Measurements from ENCODE around the gene ITPR1. TPM values are rescaled to one million over a fixed set of nuclear protein-coding genes. Genes with fewer than 3 reads are reported as not detected.

Gene ITPR1
- total RNA-seq, 1 donor from 2014 or later = 6.7 TPM

DNA sequence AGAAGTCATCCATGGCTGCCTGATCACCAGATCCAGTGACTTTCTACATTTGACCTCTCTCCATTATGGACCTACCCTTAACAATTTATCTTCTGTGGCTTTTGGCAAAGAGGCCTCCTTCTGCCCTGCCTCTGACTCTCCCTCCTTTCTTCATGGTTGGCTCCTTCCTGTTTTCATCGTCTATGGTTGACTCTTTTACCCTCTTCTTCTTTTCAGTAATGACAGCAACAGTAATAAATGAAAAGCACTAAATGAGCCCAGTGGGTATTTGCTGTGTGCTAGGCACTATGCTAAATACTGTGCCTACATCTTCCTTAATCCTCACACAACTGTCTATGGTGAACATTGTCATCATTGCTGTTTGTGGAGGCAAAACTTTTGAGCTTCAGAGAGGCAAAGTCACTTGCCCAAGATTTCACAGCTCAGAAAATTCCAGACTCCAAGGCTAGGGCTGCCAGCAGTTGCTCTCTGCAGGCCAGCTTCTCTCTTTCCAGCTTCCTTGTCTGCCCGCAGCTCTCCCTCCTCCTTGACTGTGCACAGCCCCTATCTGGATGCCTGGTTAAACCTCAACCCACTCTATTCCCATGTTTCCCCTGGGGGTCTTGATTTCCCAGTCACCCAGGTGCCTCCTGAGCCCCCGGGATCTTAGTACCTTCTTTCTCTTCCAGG is 24.6 kb downstream of the ITPR1 start:
- no peaks in the 10 kb centered on the region for H3K36me3 ChIP-seq (ENCODE audit: insufficient read depth, low read length)
- no peak overlapping the region for H3K9ac ChIP-seq (ENCODE audit: low read length)
- DNase-seq (ENCODE audit: low read depth) = no peak
- H3K27me3 ChIP-seq (ENCODE audit: insufficient read depth, low read length) = no peaks in the 10 kb centered on the region
- no peaks in the 10 kb centered on the region for H3K79me2 ChIP-seq (ENCODE audit: insufficient read depth, low read length)
- no peaks in the 10 kb centered on the region for H4K20me1 ChIP-seq (ENCODE audit: insufficient read depth, low read length)
- no peak overlapping the region for H3K27ac ChIP-seq (ENCODE audit: low read depth, low read length)
- H3K36me3 Mint-ChIP-seq (ENCODE audit: low read depth, unreplicated experiment) = no peaks in the 10 kb centered on the region
- peak overlapping the region; percentile 2 for H3K27ac Mint-ChIP-seq (ENCODE audit: unreplicated experiment)
- H2AFZ ChIP-seq (ENCODE audit: low read depth, low read length) = no peak overlapping the region
- TF ChIP-seq, protein P1, sequence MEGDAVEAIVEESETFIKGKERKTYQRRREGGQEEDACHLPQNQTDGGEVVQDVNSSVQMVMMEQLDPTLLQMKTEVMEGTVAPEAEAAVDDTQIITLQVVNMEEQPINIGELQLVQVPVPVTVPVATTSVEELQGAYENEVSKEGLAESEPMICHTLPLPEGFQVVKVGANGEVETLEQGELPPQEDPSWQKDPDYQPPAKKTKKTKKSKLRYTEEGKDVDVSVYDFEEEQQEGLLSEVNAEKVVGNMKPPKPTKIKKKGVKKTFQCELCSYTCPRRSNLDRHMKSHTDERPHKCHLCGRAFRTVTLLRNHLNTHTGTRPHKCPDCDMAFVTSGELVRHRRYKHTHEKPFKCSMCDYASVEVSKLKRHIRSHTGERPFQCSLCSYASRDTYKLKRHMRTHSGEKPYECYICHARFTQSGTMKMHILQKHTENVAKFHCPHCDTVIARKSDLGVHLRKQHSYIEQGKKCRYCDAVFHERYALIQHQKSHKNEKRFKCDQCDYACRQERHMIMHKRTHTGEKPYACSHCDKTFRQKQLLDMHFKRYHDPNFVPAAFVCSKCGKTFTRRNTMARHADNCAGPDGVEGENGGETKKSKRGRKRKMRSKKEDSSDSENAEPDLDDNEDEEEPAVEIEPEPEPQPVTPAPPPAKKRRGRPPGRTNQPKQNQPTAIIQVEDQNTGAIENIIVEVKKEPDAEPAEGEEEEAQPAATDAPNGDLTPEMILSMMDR (IDR thresholded peaks at IDR 0.05; ENCODE audit: insufficient read depth, low read depth, low read length) = no peak
- no peak for TF ChIP-seq EZH2 (IDR thresholded peaks at IDR 0.05; ENCODE audit: insufficient read depth, low read length)
- no peaks in the 10 kb centered on the region for H3K9me3 ChIP-seq (ENCODE audit: insufficient read depth, low read depth, low read length)
- no peak overlapping the region for H3K4me3 Mint-ChIP-seq (ENCODE audit: unreplicated experiment)
- H3K4me1 Mint-ChIP-seq (ENCODE audit: low read depth, unreplicated experiment) = no peaks in the 10 kb centered on the region
- no peaks in the 10 kb centered on the region for H3K9me3 Mint-ChIP-seq (ENCODE audit: unreplicated experiment)
- no peak overlapping the region for H3K4me2 ChIP-seq (ENCODE audit: low read length)
- no peaks in the 10 kb centered on the region for H3K4me1 ChIP-seq (ENCODE audit: insufficient read depth, low read length)
- FAIRE-seq = no peak
- no peak overlapping the region for H3K4me3 ChIP-seq (ENCODE audit: insufficient read depth, low read depth, low read length)
- H3K27me3 Mint-ChIP-seq (ENCODE audit: low read depth, unreplicated experiment) = peaks cover 3% of the 10 kb centered on the region

DNA sequence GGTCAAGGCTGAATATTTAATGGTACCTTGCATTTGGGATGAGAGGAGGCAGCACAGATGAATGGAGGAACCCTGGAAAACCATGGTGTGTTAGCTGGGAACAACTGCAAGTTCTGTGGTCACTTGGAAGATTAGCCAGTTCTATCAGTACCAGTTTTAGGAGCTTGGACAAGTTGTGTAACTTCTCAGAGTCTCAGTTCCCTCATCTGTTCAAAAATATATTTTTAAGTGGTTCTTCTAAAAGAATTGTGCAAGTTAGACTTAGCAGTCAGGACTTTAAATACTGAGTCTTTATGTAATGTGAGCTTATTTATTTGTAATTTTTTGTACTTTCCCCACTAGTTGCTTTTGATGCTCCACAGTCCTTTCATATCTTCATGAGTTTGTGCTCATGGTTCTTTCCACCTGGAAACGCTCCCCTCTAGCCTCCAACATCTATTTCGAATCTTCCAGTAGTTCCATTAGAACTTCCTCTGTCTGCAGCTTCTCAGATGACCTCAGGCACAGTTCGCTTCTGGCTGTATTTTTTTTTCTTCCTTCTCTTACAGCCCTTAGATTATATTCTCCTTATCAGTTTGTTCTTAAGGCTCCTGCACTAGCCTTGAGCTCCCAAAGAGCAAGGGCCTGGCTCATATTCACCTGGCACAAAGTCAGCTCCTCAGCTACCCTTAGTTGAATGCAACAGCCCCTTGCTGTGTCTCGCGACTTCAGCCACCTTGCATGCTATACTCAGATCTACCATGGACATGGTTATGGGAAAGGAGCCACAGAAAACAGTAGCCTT is 27.1 kb downstream of the ITPR1 start:
- Histone ChIP-seq H3K27ac (ENCODE audit: low read depth, low read length) (no peak overlapping the region), H3K79me2 (ENCODE audit: insufficient read depth, low read length) (no peaks in the 10 kb centered on the region), H3K9me3 (ENCODE audit: insufficient read depth, low read depth, low read length) (no peaks in the 10 kb centered on the region), H3K4me1 (ENCODE audit: insufficient read depth, low read length) (no peaks in the 10 kb centered on the region), H3K4me2 (ENCODE audit: low read length) (no peak overlapping the region), H3K9ac (ENCODE audit: low read length) (no peak overlapping the region), H4K20me1 (ENCODE audit: insufficient read depth, low read length) (no peaks in the 10 kb centered on the region), H3K27me3 (ENCODE audit: insufficient read depth, low read length) (no peaks in the 10 kb centered on the region), H2AFZ (ENCODE audit: low read depth, low read length) (no peak overlapping the region), H3K36me3 (ENCODE audit: insufficient read depth, low read length) (no peaks in the 10 kb centered on the region), H3K4me3 (ENCODE audit: insufficient read depth, low read depth, low read length) (no peak overlapping the region)
- Mint-ChIP-seq H3K27ac (ENCODE audit: unreplicated experiment) (no peak overlapping the region), H3K4me1 (ENCODE audit: low read depth, unreplicated experiment) (no peaks in the 10 kb centered on the region), H3K4me3 (ENCODE audit: unreplicated experiment) (no peak overlapping the region), H3K27me3 (ENCODE audit: low read depth, unreplicated experiment) (peaks cover 3% of the 10 kb centered on the region), H3K9me3 (ENCODE audit: unreplicated experiment) (no peaks in the 10 kb centered on the region), H3K36me3 (ENCODE audit: low read depth, unreplicated experiment) (no peaks in the 10 kb centered on the region)
- TF ChIP-seq, protein P1 (IDR thresholded peaks at IDR 0.05; ENCODE audit: insufficient read depth, low read depth, low read length) = no peak
- no peak for TF ChIP-seq EZH2 (IDR thresholded peaks at IDR 0.05; ENCODE audit: insufficient read depth, low read length)
- no peak for FAIRE-seq
- no peak for DNase-seq (ENCODE audit: low read depth)

DNA sequence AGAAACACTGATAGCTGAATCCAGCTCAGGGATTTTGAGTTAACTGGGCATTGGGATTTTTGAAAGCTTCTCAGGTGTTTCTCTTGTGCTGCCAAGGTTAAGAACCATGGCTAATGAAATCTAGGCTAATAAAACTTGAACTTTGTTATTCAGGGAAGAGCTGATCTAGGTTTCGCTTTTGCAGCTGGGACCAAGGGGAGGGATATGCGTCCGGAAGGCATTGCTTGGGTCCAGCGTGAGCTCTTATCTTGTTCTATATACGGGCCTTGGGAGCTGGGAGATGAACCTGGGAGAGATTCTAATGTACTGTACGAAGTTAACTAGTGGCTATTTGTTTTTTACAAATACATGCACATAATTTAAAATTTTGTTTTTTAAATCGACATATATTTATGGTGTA is 29.8 kb downstream of the ITPR1 start:
- no peak overlapping the region for H2AFZ ChIP-seq (ENCODE audit: low read depth, low read length)
- Mint-ChIP-seq H3K9me3 (ENCODE audit: unreplicated experiment) (no peaks in the 10 kb centered on the region), H3K4me1 (ENCODE audit: low read depth, unreplicated experiment) (no peaks in the 10 kb centered on the region), H3K27ac (ENCODE audit: unreplicated experiment) (no peak overlapping the region), H3K27me3 (ENCODE audit: low read depth, unreplicated experiment) (peaks cover 3% of the 10 kb centered on the region), H3K36me3 (ENCODE audit: low read depth, unreplicated experiment) (no peaks in the 10 kb centered on the region), H3K4me3 (ENCODE audit: unreplicated experiment) (no peak overlapping the region)
- H3K4me1 ChIP-seq (ENCODE audit: insufficient read depth, low read length) = no peaks in the 10 kb centered on the region
- H3K9me3 ChIP-seq (ENCODE audit: insufficient read depth, low read depth, low read length) = no peaks in the 10 kb centered on the region
- no peak overlapping the region for H3K4me3 ChIP-seq (ENCODE audit: insufficient read depth, low read depth, low read length)
- H3K9ac ChIP-seq (ENCODE audit: low read length) = no peak overlapping the region
- H3K27ac ChIP-seq (ENCODE audit: low read depth, low read length) = no peak overlapping the region
- H3K36me3 ChIP-seq (ENCODE audit: insufficient read depth, low read length) = no peaks in the 10 kb centered on the region
- H3K27me3 ChIP-seq (ENCODE audit: insufficient read depth, low read length) = no peaks in the 10 kb centered on the region
- DNase-seq (ENCODE audit: low read depth) (no peak), FAIRE-seq (no peak)
- no peaks in the 10 kb centered on the region for H4K20me1 ChIP-seq (ENCODE audit: insufficient read depth, low read length)
- H3K79me2 ChIP-seq (ENCODE audit: insufficient read depth, low read length) = no peaks in the 10 kb centered on the region
- TF ChIP-seq EZH2 (IDR thresholded peaks at IDR 0.05; ENCODE audit: insufficient read depth, low read length) = no peak
- no peak overlapping the region for H3K4me2 ChIP-seq (ENCODE audit: low read length)
